ENCODE data around the gene TRAF6. TPM values are rescaled to one million over a fixed set of nuclear protein-coding genes. Genes with fewer than 3 reads are reported as not detected.
A peak's percentile ranks its signal among the peaks of the same experiment; 100 is the strongest.

The TRAF6 gene
- total and polyA plus RNA-seq, 10 of the 15 experiments (the other 5 are each of a cell fraction or from before 2014, with no cell fraction given), result 1.4 to 10.9 (median 7.0) TPM

- TF ChIP-seq ZZZ3 (IDR thresholded peaks at IDR 0.05; ENCODE audit: control insufficient read depth, insufficient read length, low read depth) (no peak), RAD51 (IDR thresholded peaks at IDR 0.05) (no peak), SUPT20H (IDR thresholded peaks at IDR 0.05; ENCODE audit: borderline replicate concordance, control insufficient read depth, low read depth, low read length) (no peak), ZNF274 (IDR thresholded peaks at IDR 0.05; ENCODE audit: insufficient read depth, insufficient read length) (no peak), SREBF2 (IDR thresholded peaks at IDR 0.05; ENCODE audit: low read length) (no peak), ZBTB4 (CRISPR knock-in tag; IDR thresholded peaks at IDR 0.05) (no peak), BCL11A (IDR thresholded peaks at IDR 0.05; ENCODE audit: low read depth, low read length) (0 out of 2 replicates have a peak, but pooled peaks have one; percentile 51), CBX5 (IDR thresholded peaks at IDR 0.05; ENCODE audit: low read depth) (peak; percentile 66; the same call in 1 of the 2 replicates), SMAD1 (IDR thresholded peaks at IDR 0.05; ENCODE audit: low read depth, partially characterized antibody) (no peak), NFIC (IDR thresholded peaks at IDR 0.05; ENCODE audit: low read depth, low read length) (no peak), SP1 (IDR thresholded peaks at IDR 0.05; ENCODE audit: low read depth, low read length) (peak; percentile 48), HCFC1 (IDR thresholded peaks at IDR 0.05; ENCODE audit: low read length) (peak; percentile 63), KLF5 (IDR thresholded peaks at IDR 0.05; ENCODE audit: partially characterized antibody) (peak; percentile 34)
Observed at GRCh38 chr11:36509694-36510593, at the start of gene TRAF6 (continued).
